Astrocyte (in vitro differentiated cells and primary cell): ENCODE data around the gene CHRNA4. TPM values are rescaled to one million over a fixed set of nuclear protein-coding genes. Genes with fewer than 3 reads are reported as not detected.

ENCODE experiments used
- DNase-seq: peaks from one replicate; pipeline ENCODE4 v3.0.0-alpha.2; 2010; ENCODE audit warnings: low read depth
- FAIRE-seq: peaks from 2 replicates; lab custom pipeline; 2011; peaks lifted over from hg19 to GRCh38; lab: Jason Lieb, UNC
- H2AFZ ChIP-seq: 2 replicates; pipeline ENCODE4 v1.6.0; 2012; ENCODE audit warnings: low read depth, low read length, inconsistent platforms
- H3K27ac ChIP-seq: 2 replicates; pipeline ENCODE4 v1.5.1; 2011; ENCODE audit warnings: low read depth, low read length, inconsistent platforms
- H3K27me3 ChIP-seq: 2 replicates; pipeline ENCODE4 v1.6.0; 2011; ENCODE audit warnings: low read length, inconsistent platforms; ENCODE audit not compliant: insufficient read depth
- H3K36me3 ChIP-seq: 2 replicates; pipeline ENCODE4 v1.5.1; 2011; ENCODE audit warnings: low read length, inconsistent platforms; ENCODE audit not compliant: insufficient read depth
- H3K4me1 ChIP-seq: 2 replicates; pipeline ENCODE4 v1.5.1; 2011; ENCODE audit warnings: low read length, inconsistent platforms; ENCODE audit not compliant: insufficient read depth
- H3K4me2 ChIP-seq: 2 replicates; pipeline ENCODE4 v1.6.0; 2012; ENCODE audit warnings: low read length, inconsistent platforms
- H3K4me3 ChIP-seq: 2 replicates; pipeline ENCODE4 v1.5.1; 2011; ENCODE audit warnings: low read depth, mild to moderate bottlenecking, low read length, inconsistent platforms; ENCODE audit not compliant: insufficient read depth
- H3K79me2 ChIP-seq: 2 replicates; pipeline ENCODE4 v1.6.0; 2012; ENCODE audit warnings: mild to moderate bottlenecking, low read length, inconsistent platforms; ENCODE audit not compliant: insufficient read depth
- H3K9ac ChIP-seq: 2 replicates; pipeline ENCODE4 v1.6.0; 2012; ENCODE audit warnings: mild to moderate bottlenecking, low read length, inconsistent platforms
- H3K9me3 ChIP-seq: 2 replicates; pipeline ENCODE4 v1.5.1; 2012; ENCODE audit warnings: low read depth, mild to moderate bottlenecking, low read length, inconsistent platforms; ENCODE audit not compliant: insufficient read depth
- H4K20me1 ChIP-seq: 2 replicates; pipeline ENCODE4 v1.6.0; 2012; ENCODE audit warnings: low read length, inconsistent platforms; ENCODE audit not compliant: insufficient read depth
- H3K27ac Mint-ChIP-seq: one replicate; pipeline ENCODE4 v1.8.0; 2021; ENCODE audit warnings: mild to moderate bottlenecking, mixed read lengths; ENCODE audit not compliant: unreplicated experiment
- H3K27me3 Mint-ChIP-seq: one replicate; pipeline ENCODE4 v1.8.0; 2021; ENCODE audit warnings: low read depth, mixed read lengths; ENCODE audit not compliant: unreplicated experiment
- H3K36me3 Mint-ChIP-seq: one replicate; pipeline ENCODE4 v1.8.0; 2021; ENCODE audit warnings: low read depth, mixed read lengths; ENCODE audit not compliant: unreplicated experiment
- H3K4me1 Mint-ChIP-seq: one replicate; pipeline ENCODE4 v1.8.0; 2021; ENCODE audit warnings: low read depth, mixed read lengths; ENCODE audit not compliant: unreplicated experiment
- H3K4me3 Mint-ChIP-seq: one replicate; pipeline ENCODE4 v1.8.0; 2021; ENCODE audit warnings: mild to moderate bottlenecking, moderate library complexity, mixed read lengths; ENCODE audit not compliant: unreplicated experiment
- H3K9me3 Mint-ChIP-seq: one replicate; pipeline ENCODE4 v1.8.0; 2021; ENCODE audit warnings: mild to moderate bottlenecking, mixed read lengths; ENCODE audit not compliant: unreplicated experiment
- CTCF ChIP-seq: IDR thresholded peaks from 2 replicates; pipeline ENCODE4 v1.5.1; 2011; ENCODE audit warnings: low read depth, mild to moderate bottlenecking, inconsistent platforms, low read length, moderate library complexity; ENCODE audit not compliant: insufficient read depth
- EZH2 ChIP-seq: IDR thresholded peaks from 2 replicates; pipeline ENCODE4 v1.6.1; 2012; ENCODE audit warnings: mild to moderate bottlenecking, low read length, inconsistent platforms; ENCODE audit not compliant: insufficient read depth
- total RNA-seq: library from RNA; stranded (reverse); gene quantifications from 2 replicates; pipeline ENCODE4 v1.2.1, GENCODE V29; 2021

The CHRNA4 gene
- total RNA-seq, 1 donor from 2014 or later, result 1.8 TPM

- H3K36me3 Mint-ChIP-seq, result peaks cover 1% of the 10 kb centered on the region
- H3K4me3 Mint-ChIP-seq, result no peak overlapping the region
- H3K4me2 ChIP-seq, result no peak overlapping the region
- no peaks in the 10 kb centered on the region for H3K79me2 ChIP-seq
- H3K27ac Mint-ChIP-seq, result no peak overlapping the region
- H3K36me3 ChIP-seq, result no peaks in the 10 kb centered on the region
- no peak for TF ChIP-seq CTCF
- no peak for TF ChIP-seq EZH2
- peaks cover 34% of the 10 kb centered on the region for H3K27me3 Mint-ChIP-seq
- H3K9ac ChIP-seq, result no peak overlapping the region
- FAIRE-seq (no peak), DNase-seq (no peak)
- no peak overlapping the region for H2AFZ ChIP-seq
- H3K4me1 ChIP-seq, result no peaks in the 10 kb centered on the region
- no peak overlapping the region for H3K4me3 ChIP-seq
- peaks cover 13% of the 10 kb centered on the region for H3K27me3 ChIP-seq
- no peaks in the 10 kb centered on the region for H3K9me3 ChIP-seq
- H4K20me1 ChIP-seq, result no peaks in the 10 kb centered on the region
- no peaks in the 10 kb centered on the region for H3K4me1 Mint-ChIP-seq
- H3K27ac ChIP-seq, result no peak overlapping the region
- no peaks in the 10 kb centered on the region for H3K9me3 Mint-ChIP-seq
Observed at GRCh38 chr20:63377256-63377941, 16.2 kb upstream of the CHRNA4 start.

GRCh38 chr20:63376283-63377250, 15.4 kb upstream of the CHRNA4 start:
- Histone ChIP-seq H3K9ac (no peak overlapping the region), H3K27ac (no peak overlapping the region), H3K27me3 (peaks cover 15% of the 10 kb centered on the region), H3K4me3 (no peak overlapping the region), H3K4me2 (no peak overlapping the region), H3K36me3 (no peaks in the 10 kb centered on the region), H3K4me1 (no peaks in the 10 kb centered on the region), H4K20me1 (no peaks in the 10 kb centered on the region), H2AFZ (no peak overlapping the region), H3K9me3 (no peaks in the 10 kb centered on the region), H3K79me2 (no peaks in the 10 kb centered on the region)
- Mint-ChIP-seq H3K36me3 (peaks cover 1% of the 10 kb centered on the region), H3K27ac (no peak overlapping the region), H3K4me3 (no peak overlapping the region), H3K9me3 (no peaks in the 10 kb centered on the region), H3K4me1 (no peaks in the 10 kb centered on the region), H3K27me3 (peaks cover 34% of the 10 kb centered on the region)
- no peak for DNase-seq
- FAIRE-seq, result no peak
- no peak for TF ChIP-seq CTCF
- TF ChIP-seq EZH2, result no peak
